IgD-negative memory B cell (primary cell): Measurements from ENCODE around the gene KRTAP13-3. TPM values are rescaled to one million over a fixed set of nuclear protein-coding genes. Genes with fewer than 3 reads are reported as not detected.
A peak's percentile ranks its signal among the peaks of the same experiment; 100 is the strongest.

ENCODE experiments used
- H3K27ac Mint-ChIP-seq, 3 donors: one replicate each; pipeline ENCODE4 v1.8.0; 2020 to 2022; ENCODE audit warnings: mild to moderate bottlenecking in 3 of 3, mixed read lengths in 3 of 3, moderate library complexity in 1 of 3
- H3K27me3 Mint-ChIP-seq: one replicate; pipeline ENCODE4 v1.8.0; 2021; ENCODE audit warnings: mixed read lengths
- H3K36me3 Mint-ChIP-seq: one replicate; pipeline ENCODE4 v1.8.0; 2020; ENCODE audit warnings: mild to moderate bottlenecking, mixed read lengths
- H3K4me1 Mint-ChIP-seq, 3 donors: one replicate each; pipeline ENCODE4 v1.8.0; 2020 to 2022; ENCODE audit warnings: mixed read lengths in 3 of 3, mild to moderate bottlenecking in 1 of 3
- H3K4me3 Mint-ChIP-seq, 4 donors: one replicate each; pipeline ENCODE4 v1.8.0; 2020 to 2022; ENCODE audit warnings: mild to moderate bottlenecking in 4 of 4, mixed read lengths in 4 of 4, moderate library complexity in 3 of 4
- H3K9me3 Mint-ChIP-seq, 3 donors: one replicate each; pipeline ENCODE4 v1.8.0; 2020 to 2021; ENCODE audit warnings: mixed read lengths in 3 of 3, mild to moderate bottlenecking in 1 of 3
- polyA plus RNA-seq: library from polyadenylated mRNA; unstranded; fragments of 300-500 nt; fragmentation: Illumina TruSeq; gene quantifications from one replicate; pipeline ENCODE4 v1.2.3, GENCODE V29; 2021

Gene KRTAP13-3, protein sequence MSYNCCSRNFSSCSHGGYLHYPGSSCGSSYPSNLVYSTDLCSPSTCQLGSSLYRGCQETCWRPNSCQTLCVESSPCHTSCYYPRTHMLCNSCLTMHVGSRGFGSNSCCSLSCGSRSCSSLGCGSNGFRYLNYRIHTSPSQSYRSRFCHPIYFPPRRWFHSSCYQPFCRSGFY
- polyA plus RNA-seq, result not detected

DNA sequence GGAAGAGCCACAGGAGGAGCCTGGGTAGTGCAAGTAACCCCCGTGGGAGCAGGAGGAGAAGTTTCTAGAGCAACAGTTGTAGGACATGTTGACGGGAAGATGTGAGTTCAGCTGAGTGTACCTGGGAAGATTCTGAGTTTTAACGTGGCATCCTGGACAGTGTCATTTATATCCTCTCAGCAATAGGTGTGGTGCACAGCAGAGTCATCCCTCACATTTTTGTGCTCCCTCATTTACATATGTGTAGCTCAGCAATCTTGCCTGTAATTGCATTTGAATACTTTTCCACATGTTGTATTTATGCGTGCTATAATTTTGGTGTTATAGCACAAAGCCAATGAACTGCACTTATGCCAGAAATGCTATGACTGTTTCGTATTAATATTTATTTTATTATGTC, at the start of gene KRTAP13-3:
KRTAP13-3 (minus strand) TSS at position 101 of the 400 bp plus-strand sequence; CDS start at position 87, 14 bp downstream.
- no peaks in the 10 kb centered on the region for H3K36me3 Mint-ChIP-seq
- peak within 1 kb of the TSS in 1 of 3 donors; percentile 43 for H3K27ac Mint-ChIP-seq
- peaks cover 0 to 4% (median 0%) of the 10 kb centered on the region in 3 donors for H3K4me1 Mint-ChIP-seq
- H3K9me3 Mint-ChIP-seq, result peaks cover 2 to 7% (median 5%) of the 10 kb centered on the region in 3 donors
- no peaks in the 10 kb centered on the region for H3K27me3 Mint-ChIP-seq
- H3K4me3 Mint-ChIP-seq, result no peak within 1 kb of the TSS

DNA sequence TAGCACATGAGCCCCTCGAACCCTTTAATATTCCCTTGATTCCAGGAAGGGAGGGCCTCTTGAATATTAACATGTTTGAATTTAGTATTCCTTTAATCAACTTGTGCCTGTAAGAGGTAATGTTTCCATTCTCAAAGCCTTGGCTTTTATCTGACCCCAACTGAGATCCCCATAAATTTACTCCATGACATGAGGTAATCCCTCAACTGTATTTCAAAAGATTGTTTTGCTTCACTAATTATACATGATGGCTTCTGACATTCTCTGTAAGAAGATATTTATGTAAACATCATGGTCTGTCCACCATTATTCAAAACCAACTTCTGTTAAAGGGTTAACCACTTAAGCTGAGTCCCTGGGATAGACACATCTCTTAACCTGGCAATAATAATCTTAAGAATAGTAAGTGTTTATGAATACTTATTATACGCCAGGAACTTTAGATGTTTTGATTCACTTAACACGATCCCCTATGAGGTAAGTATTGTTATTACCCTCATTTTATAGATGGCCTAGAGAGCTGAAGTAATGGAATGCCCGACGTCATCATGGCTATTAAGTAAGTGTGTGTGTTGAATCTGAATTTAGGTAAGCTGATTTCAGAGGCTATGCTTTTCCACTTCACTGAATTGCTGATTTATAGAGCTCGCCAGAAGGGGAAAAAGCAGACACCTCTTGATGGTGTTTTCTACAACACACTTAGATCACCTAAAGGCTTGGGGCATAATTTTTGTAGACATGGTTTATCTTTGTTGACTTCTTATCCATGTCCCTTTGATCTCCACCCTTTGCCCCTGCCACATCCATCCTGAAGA, 43.4 kb upstream of the KRTAP13-3 start:
- Mint-ChIP-seq H3K4me1 (no peaks in the 10 kb centered on the region), H3K9me3 (peaks cover 0 to 8% (median 4%) of the 10 kb centered on the region in 3 donors), H3K4me3 (no peak overlapping the region), H3K27ac (no peak overlapping the region), H3K27me3 (no peaks in the 10 kb centered on the region), H3K36me3 (no peaks in the 10 kb centered on the region)

DNA sequence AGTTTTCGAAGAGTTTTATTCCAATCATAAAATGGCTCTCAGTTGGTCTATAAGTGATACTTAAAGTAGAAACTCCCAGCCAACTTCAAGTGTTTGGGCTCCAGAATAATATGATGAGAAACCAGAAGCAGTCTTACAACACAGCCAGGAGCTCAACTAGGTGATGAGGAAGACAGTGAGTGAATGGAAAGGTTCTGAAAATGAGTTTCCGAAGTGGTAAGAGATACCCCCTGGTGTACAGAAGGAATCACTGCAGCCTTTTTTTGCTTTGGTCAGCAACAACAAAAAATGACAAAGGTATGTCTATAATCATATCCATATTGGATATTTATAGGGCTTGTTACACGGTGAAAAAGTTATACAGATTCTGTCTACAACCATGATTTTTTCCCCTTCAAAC, 38.0 kb upstream of the KRTAP13-3 start:
- no peak overlapping the region for H3K4me3 Mint-ChIP-seq
- no peaks in the 10 kb centered on the region for H3K4me1 Mint-ChIP-seq

DNA sequence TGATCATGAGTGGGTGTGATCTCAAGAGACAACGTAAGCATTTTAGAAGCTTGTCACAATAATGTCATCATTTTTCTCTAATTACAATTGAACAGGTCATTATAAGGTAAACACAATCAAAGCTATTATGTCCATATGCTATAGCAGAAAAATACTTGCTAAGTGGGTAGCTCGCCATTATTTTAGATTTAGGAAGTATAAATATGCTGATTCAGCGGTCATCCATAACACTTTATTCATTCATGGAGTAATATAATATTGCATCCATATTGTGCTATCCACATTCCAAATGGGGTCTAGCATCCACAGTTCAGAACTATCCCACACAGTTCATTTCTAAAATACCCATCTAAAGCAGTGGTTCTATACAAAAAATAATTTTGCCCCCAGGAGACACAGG, 22.8 kb upstream of the KRTAP13-3 start:
- Mint-ChIP-seq H3K36me3 (no peaks in the 10 kb centered on the region), H3K27me3 (no peaks in the 10 kb centered on the region), H3K4me3 (no peak overlapping the region), H3K27ac (no peak overlapping the region), H3K4me1 (peaks cover 0 to 1% (median 0%) of the 10 kb centered on the region in 3 donors), H3K9me3 (peaks cover 0 to 3% (median 0%) of the 10 kb centered on the region in 3 donors)

More for the DNA sequence above, 38.0 kb upstream of the KRTAP13-3 start:
- no peak overlapping the region for H3K27ac Mint-ChIP-seq
- H3K27me3 Mint-ChIP-seq, result no peaks in the 10 kb centered on the region
- no peaks in the 10 kb centered on the region for H3K36me3 Mint-ChIP-seq
- peaks cover 0 to 1% (median 0%) of the 10 kb centered on the region in 3 donors for H3K9me3 Mint-ChIP-seq

DNA sequence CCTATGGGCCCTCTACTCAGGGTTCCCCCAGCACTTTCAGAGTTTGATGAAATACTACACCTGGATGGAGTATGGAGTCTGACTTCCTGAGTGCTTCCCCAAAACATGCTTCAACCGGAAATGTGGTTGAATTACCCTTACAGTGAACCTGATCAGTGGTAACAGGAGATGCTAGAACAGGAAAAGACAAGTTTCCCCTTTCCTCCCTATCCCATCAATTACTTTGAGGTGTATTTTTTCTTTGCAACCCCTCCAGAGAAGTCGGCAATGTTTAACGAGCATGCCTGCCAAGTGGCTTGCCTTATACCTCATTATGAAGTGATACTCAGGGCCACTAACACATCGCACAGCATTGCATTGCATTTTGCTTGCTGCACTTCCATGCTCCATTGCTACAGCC, 21.3 kb upstream of the KRTAP13-3 start:
- Mint-ChIP-seq H3K27ac (no peak overlapping the region), H3K27me3 (no peaks in the 10 kb centered on the region), H3K4me3 (no peak overlapping the region), H3K4me1 (peaks cover 0 to 1% (median 0%) of the 10 kb centered on the region in 3 donors), H3K36me3 (no peaks in the 10 kb centered on the region), H3K9me3 (peaks cover 0 to 3% (median 0%) of the 10 kb centered on the region in 3 donors)

DNA sequence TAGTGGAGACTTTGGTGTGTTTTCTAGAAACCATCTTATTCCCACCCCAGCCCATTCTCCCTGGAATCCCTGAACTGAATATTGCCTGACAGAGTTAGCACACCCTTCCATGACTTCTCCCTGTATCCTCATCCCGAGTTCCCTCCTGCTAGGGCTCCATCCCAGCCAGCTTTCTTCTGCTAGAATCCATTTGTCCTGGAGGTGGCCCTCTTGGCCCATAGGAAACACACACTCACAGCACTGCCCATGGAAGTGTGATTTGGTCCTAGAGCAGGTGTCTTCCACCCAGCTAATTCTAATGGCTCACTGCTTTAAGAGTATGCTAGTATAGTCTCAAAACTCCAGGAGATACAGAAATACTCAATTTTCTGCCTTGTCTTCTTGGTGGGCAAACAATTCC, 18.5 kb upstream of the KRTAP13-3 start:
- H3K4me3 Mint-ChIP-seq, result no peak overlapping the region

DNA sequence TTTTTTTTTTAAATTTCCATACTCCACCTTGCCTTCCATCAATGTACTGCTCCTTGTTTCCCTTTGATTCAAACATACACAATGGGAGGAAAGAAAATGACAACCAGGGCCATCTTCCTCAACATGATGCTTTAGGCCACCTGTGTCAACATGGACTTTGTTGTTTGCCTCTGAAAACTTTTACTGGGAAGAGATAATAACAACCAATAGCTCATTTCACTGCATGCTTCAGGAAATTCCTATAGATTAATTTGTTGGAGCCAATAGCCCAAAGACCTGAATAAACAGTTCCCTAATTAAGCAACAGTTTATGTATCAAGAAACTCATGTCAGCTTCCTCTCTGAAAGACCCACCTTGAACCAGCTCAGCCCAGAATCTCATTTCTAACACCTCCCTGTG, 17.5 kb upstream of the KRTAP13-3 start:
- H3K27me3 Mint-ChIP-seq, result no peaks in the 10 kb centered on the region
- H3K4me3 Mint-ChIP-seq, result no peak overlapping the region
- H3K4me1 Mint-ChIP-seq, result no peaks in the 10 kb centered on the region
- H3K9me3 Mint-ChIP-seq, result peaks cover 0 to 5% (median 4%) of the 10 kb centered on the region in 3 donors
- no peak overlapping the region for H3K27ac Mint-ChIP-seq
- no peaks in the 10 kb centered on the region for H3K36me3 Mint-ChIP-seq

More for the DNA sequence above, 18.5 kb upstream of the KRTAP13-3 start:
- Mint-ChIP-seq H3K27ac (no peak overlapping the region), H3K4me1 (no peaks in the 10 kb centered on the region), H3K9me3 (peaks cover 0 to 5% (median 4%) of the 10 kb centered on the region in 3 donors), H3K27me3 (no peaks in the 10 kb centered on the region), H3K36me3 (no peaks in the 10 kb centered on the region)

DNA sequence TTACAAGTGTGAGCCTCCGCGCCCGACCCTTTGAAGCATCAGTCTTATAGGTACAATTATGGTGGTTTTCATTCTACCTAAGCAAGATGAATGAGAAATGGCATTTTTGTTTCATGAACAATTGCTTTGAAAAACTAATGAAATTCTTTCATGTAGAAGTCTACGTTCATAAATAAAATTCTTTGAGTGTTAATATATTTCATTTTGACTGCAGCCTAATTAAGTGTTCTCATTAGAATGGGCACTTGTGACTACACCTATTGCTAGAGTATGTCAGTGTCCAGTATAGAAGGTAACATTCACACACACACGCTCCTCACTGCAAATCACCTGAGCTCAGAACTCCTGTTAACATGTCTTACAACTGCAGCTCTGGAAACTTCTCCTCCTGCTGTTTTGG, 14.2 kb upstream of the KRTAP13-3 start, which contains the start of gene KRTAP15-1:
KRTAP15-1 (plus strand) TSS at position 301 of the 400 bp plus-strand sequence; CDS start at position 354, 53 bp downstream.
- Mint-ChIP-seq H3K27me3 (no peaks in the 10 kb centered on the region), H3K27ac (no peak within 1 kb of the TSS), H3K9me3 (peaks cover 3 to 5% (median 4%) of the 10 kb centered on the region in 3 donors), H3K4me3 (no peak within 1 kb of the TSS), H3K36me3 (no peaks in the 10 kb centered on the region), H3K4me1 (no peaks in the 10 kb centered on the region)

DNA sequence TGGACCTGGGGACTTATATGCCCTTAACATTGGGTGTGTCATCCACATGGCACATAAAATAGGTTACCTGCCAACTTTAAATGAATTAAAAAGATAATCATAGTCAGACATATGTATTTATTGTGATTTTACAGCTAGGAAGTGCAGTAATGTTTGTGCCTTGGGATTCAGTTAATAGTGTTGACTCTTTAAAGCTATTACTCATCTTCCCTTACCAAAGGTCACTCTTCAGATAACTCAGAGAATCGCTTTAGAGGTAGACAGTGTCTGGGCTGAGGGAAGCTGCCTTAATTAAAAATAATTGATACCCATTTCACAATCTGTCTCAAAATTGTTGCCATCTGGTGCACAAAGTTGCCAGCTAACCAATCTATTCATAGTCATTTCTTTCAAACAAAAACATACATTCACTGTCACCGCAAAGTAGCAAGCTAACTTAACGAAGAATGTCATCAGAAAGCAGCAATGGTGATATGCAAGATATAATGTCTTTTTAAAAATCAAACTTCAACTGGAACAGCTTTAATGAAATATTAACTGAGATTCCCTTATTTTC, 11.4 kb upstream of the KRTAP13-3 start:
- no peak overlapping the region for H3K4me3 Mint-ChIP-seq

DNA sequence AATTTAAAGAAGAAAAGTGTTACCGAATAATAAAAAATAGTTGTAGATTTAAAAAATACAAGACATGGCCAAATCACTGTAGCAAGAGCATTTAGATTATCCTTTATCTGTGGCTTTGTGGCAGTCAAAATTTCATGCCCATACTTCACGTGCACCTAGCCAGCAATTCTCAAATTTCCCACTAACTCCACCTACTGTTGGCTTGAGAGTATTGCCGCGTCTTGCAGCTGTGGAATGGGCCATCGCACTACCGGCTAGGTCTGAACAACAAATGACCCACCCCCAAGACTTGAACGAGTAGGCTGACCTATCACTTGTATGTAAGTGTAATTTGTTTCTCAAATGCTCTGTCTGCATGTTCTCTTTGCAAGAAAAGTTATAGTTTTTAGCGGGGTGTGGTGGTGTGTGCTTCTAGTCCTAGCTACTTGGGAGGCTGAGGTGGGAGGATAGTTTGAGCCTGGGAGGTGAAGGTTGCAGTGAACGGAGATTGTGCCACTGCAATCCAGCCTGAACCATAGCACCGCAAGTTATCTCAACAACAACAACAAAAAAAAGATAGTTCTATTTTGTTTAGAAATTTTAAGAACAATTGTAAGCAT, 8.4 kb upstream of the KRTAP13-3 start:
- Mint-ChIP-seq H3K4me1 (no peaks in the 10 kb centered on the region), H3K36me3 (no peaks in the 10 kb centered on the region), H3K4me3 (no peak overlapping the region)

More for the DNA sequence above, 11.4 kb upstream of the KRTAP13-3 start:
- H3K27ac Mint-ChIP-seq, result no peak overlapping the region
- H3K9me3 Mint-ChIP-seq, result peaks cover 3 to 8% (median 3%) of the 10 kb centered on the region in 3 donors
- no peaks in the 10 kb centered on the region for H3K27me3 Mint-ChIP-seq
- no peaks in the 10 kb centered on the region for H3K4me1 Mint-ChIP-seq
- no peaks in the 10 kb centered on the region for H3K36me3 Mint-ChIP-seq

DNA sequence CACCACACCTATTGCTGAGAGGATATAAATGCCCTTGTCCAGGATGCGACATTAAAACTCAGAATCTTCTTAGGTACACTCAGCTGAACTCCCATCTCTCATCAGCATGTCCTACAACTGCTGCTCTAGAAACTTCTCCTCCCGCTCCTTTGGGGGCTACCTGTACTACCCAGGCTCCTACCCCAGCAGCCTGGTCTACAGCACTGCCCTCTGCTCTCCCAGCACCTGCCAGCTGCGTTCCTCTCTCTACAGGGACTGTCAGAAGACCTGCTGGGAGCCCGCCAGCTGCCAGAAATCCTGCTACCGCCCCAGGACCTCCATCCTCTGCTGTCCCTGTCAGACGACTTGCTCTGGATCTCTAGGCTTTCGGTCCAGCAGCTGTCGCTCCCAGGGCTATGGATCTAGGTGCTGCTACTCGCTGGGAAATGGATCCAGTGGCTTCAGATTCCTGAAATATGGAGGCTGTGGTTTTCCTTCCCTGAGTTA, 4.5 kb upstream of the KRTAP13-3 start, which contains the start of gene KRTAP13-4:
KRTAP13-4 (plus strand) TSS at position 51 of the 486 bp plus-strand sequence; CDS start at position 107, 56 bp downstream.
- H3K4me3 Mint-ChIP-seq, result no peak within 1 kb of the TSS
- no peak within 1 kb of the TSS for H3K27ac Mint-ChIP-seq
- no peaks in the 10 kb centered on the region for H3K36me3 Mint-ChIP-seq
- peaks cover 0 to 4% (median 0%) of the 10 kb centered on the region in 3 donors for H3K4me1 Mint-ChIP-seq
- no peaks in the 10 kb centered on the region for H3K27me3 Mint-ChIP-seq
- peaks cover 3 to 7% (median 4%) of the 10 kb centered on the region in 3 donors for H3K9me3 Mint-ChIP-seq

More for the DNA sequence above, 8.4 kb upstream of the KRTAP13-3 start:
- Mint-ChIP-seq H3K27me3 (no peaks in the 10 kb centered on the region), H3K27ac (no peak overlapping the region), H3K9me3 (peaks cover 2 to 3% (median 3%) of the 10 kb centered on the region in 3 donors)

DNA sequence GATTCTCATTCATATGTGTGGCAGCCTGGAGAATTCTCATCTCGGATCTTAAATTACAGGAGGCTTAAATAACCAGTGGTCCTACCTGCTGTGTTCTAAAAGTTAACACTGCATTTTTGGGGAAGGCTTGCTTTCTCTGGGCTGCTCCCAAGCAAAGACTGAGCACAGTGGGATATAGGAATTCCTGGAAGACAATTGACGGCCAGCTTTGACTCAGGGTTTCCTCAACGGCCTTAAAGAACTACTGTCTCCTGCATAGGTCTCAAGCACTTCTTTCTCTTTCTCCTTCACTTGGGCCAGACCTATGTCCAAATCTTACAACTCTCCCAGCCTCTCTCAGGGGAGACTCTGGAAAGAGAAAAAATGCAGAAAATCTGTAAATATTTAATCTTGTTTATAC, 1.0 kb upstream of the KRTAP13-3 start:
- Mint-ChIP-seq H3K36me3 (no peaks in the 10 kb centered on the region), H3K4me1 (peaks cover 0 to 4% (median 0%) of the 10 kb centered on the region in 3 donors), H3K27me3 (no peaks in the 10 kb centered on the region)

DNA sequence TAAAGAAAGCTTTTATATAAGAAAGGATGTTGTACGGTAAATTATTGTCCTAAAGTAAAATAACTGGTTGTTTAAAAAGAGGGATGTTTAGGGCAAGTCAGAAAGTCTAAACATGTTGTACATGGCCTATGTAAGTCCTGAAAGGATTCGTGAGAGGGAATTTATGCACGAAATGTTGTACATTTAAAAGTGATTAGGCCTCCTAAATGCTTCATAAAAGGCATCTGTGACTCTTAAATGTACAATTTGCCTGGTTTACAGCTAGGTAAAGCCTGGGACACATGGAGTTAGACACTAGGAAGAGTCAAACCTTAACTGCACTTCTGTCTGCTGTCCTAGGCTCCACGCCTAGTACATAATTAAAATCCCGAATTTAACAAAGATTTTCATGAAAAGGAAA, 9.7 kb downstream of the KRTAP13-3 start:
- Mint-ChIP-seq H3K4me1 (no peaks in the 10 kb centered on the region), H3K4me3 (no peak overlapping the region), H3K27me3 (no peaks in the 10 kb centered on the region), H3K27ac (no peak overlapping the region), H3K9me3 (peaks cover 5 to 12% (median 11%) of the 10 kb centered on the region in 3 donors), H3K36me3 (no peaks in the 10 kb centered on the region)

More for the DNA sequence above, 1.0 kb upstream of the KRTAP13-3 start:
- peaks cover 2 to 7% (median 5%) of the 10 kb centered on the region in 3 donors for H3K9me3 Mint-ChIP-seq
- H3K4me3 Mint-ChIP-seq, result no peak overlapping the region
- H3K27ac Mint-ChIP-seq, result peak overlapping the region in 1 of 3 donors; percentile 43

DNA sequence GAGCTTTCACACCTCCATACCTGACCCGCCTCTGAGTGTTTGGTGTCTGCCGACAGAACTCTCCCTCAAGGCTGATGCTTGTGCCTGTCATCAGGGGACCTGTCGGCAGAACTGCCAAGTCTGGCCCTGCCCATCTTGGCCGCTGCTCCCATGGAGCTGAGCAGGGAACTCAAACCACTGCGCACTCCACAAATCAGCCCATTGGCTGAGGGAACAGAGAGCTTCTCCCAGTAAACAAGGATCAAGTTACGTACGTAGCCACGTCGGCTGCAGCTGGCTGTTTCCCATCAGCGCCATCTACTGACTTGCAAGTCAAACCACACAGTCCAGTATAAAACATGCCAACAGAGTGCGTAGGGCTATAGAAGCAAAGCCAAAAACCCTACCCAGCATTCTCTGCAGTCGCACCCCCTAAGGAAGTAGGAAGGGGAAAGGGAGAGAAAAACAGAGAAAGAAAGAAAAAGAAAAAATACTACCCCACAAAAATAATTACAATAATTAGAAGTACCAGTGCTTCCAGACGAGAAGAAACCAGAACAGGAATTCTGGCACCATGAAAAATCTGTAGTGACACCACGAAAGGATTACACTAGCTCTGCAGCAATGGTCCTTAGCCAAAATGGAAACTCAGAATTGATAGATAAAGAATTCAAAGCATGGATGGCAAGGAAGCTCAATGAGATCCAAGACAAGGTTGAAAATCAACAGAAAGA, 16.8 kb downstream of the KRTAP13-3 start:
- Mint-ChIP-seq H3K36me3 (no peaks in the 10 kb centered on the region), H3K27ac (no peak overlapping the region), H3K4me3 (no peak overlapping the region), H3K9me3 (peaks cover 4 to 6% (median 5%) of the 10 kb centered on the region in 3 donors), H3K27me3 (no peaks in the 10 kb centered on the region), H3K4me1 (no peaks in the 10 kb centered on the region)
